MCF 10A (cell line): ENCODE measurements around the gene SLC25A26. TPM values are rescaled to one million over a fixed set of nuclear protein-coding genes. Genes with fewer than 3 reads are reported as not detected.
A peak's percentile ranks its signal among the peaks of the same experiment; 100 is the strongest.

Source experiments
- BruUV-seq: library from RNA; stranded (reverse); fragments of 400-500 nt; replicated peaks from 2 replicates; lab custom pipeline; 2021; lab: Mats Ljungman, UMichigan
- CTCF ChIA-PET: fragments of 300-600 bp; sonication (Branson Sonifier 250); formaldehyde crosslinking; extraction: SDS; loops from one replicate; lab custom pipeline; 2021; ENCODE audit warnings: antibody characterized with exemption, inconsistent platforms; lab: Yijun Ruan, JAX
- POLR2A ChIA-PET: fragments of 300-600, 350-650 bp; sonication (Branson Sonifier 250); formaldehyde crosslinking; extraction: SDS; loops from one replicate; lab custom pipeline; 2020; ENCODE audit warnings: antibody characterized with exemption, inconsistent platforms; lab: Yijun Ruan, JAX
- DNase-seq: peaks from one replicate; pipeline ENCODE4 v3.0.0-alpha.2; 2018; ENCODE audit not compliant: unreplicated experiment
- H3K27ac Mint-ChIP-seq: one replicate; pipeline ENCODE4 v1.8.0; 2022; ENCODE audit warnings: mild to moderate bottlenecking, low read depth, mixed read lengths; ENCODE audit not compliant: unreplicated experiment
- H3K27me3 Mint-ChIP-seq: one replicate; pipeline ENCODE4 v1.8.0; 2022; ENCODE audit warnings: mixed read lengths; ENCODE audit not compliant: insufficient read depth, unreplicated experiment
- H3K36me3 Mint-ChIP-seq: one replicate; pipeline ENCODE4 v1.8.0; 2022; ENCODE audit warnings: mild to moderate bottlenecking, moderate library complexity, mixed read lengths; ENCODE audit not compliant: insufficient read depth, unreplicated experiment
- H3K4me1 Mint-ChIP-seq: one replicate; pipeline ENCODE4 v1.8.0; 2022; ENCODE audit warnings: mixed read lengths; ENCODE audit not compliant: insufficient read depth, unreplicated experiment
- H3K4me3 Mint-ChIP-seq: one replicate; pipeline ENCODE4 v1.8.0; 2022; ENCODE audit warnings: mild to moderate bottlenecking, moderate library complexity, mixed read lengths; ENCODE audit not compliant: unreplicated experiment
- H3K9me3 Mint-ChIP-seq: one replicate; pipeline ENCODE4 v1.8.0; 2022; ENCODE audit warnings: mixed read lengths; ENCODE audit not compliant: unreplicated experiment
- CTCF ChIP-seq: fragments of 200-600 bp; IDR thresholded peaks from one replicate; pipeline ENCODE4 v1.8.0; 2022; ENCODE audit warnings: antibody characterized with exemption, mild to moderate bottlenecking; ENCODE audit not compliant: unreplicated experiment
- intact Hi-C: fragments of 100-400 bp; cut with micrococcal nuclease; formaldehyde crosslinking; loops from 2 replicates; pipeline ENCODE4 v1.14.1; 2022
- total RNA-seq: library from RNA; stranded (reverse); gene quantifications from 2 replicates; pipeline ENCODE4 v1.2.3, GENCODE V29; 2022

SLC25A26 gene
- total RNA-seq, 1 experiment from 2014 or later: 24.8 TPM

- no peak for TF ChIP-seq CTCF
- ChIA-PET CTCF (interaction anchor here (0.6 to 3.6 kb wide), 7 partner anchors 10 to 424 kb away, joined by 3 to 37 read pairs (median 4); partner anchors contain the start of gene LRIG1), POLR2A (no interaction called here)
- H3K27ac Mint-ChIP-seq: no peak overlapping the region
- no peak overlapping the region for H3K4me3 Mint-ChIP-seq
- peaks cover 6% of the 10 kb centered on the region for H3K4me1 Mint-ChIP-seq
- H3K27me3 Mint-ChIP-seq: no peaks in the 10 kb centered on the region
- BruUV-seq: no TSS peak
- H3K9me3 Mint-ChIP-seq: no peaks in the 10 kb centered on the region
- peak; percentile 25 for DNase-seq
- intact Hi-C loops: no loop called here
- H3K36me3 Mint-ChIP-seq: peaks cover 34% of the 10 kb centered on the region
Observed at GRCh38 chr3:66398228-66399025, 177.6 kb downstream of the SLC25A26 start.

GRCh38 chr3:66399529-66400232 lies 178.9 kb downstream of the SLC25A26 start:
- POLR2A ChIA-PET: no interaction called here
- TF ChIP-seq CTCF: no peak
- Mint-ChIP-seq H3K4me3 (no peak overlapping the region), H3K27me3 (no peaks in the 10 kb centered on the region), H3K27ac (no peak overlapping the region), H3K36me3 (peaks cover 22% of the 10 kb centered on the region), H3K4me1 (peaks cover 6% of the 10 kb centered on the region), H3K9me3 (no peaks in the 10 kb centered on the region)
- CTCF ChIA-PET: interaction anchor here (0.6 to 16.7 kb wide), 4 partner anchors 8 to 420 kb away, joined by 3 to 604 read pairs (median 20); no protein-coding TSS in a partner anchor
- intact Hi-C loops: loop anchor here (10.0 kb wide), 1 partner anchor 125 kb away; no protein-coding TSS in a partner anchor
- BruUV-seq: no TSS peak
- no peak for DNase-seq

GRCh38 chr3:66400411-66401156 lies 179.8 kb downstream of the SLC25A26 start:
- ChIA-PET CTCF (interaction anchor here (0.6 to 16.7 kb wide), 6 partner anchors 8 to 419 kb away, joined by 3 to 604 read pairs (median 4); no protein-coding TSS in a partner anchor), POLR2A (interaction anchor here (0.5 kb wide), 1 partner anchor 44 kb away, joined by 3 read pairs; no protein-coding TSS in a partner anchor)
- Mint-ChIP-seq H3K4me1 (peaks cover 6% of the 10 kb centered on the region), H3K27me3 (no peaks in the 10 kb centered on the region), H3K9me3 (no peaks in the 10 kb centered on the region), H3K4me3 (no peak overlapping the region), H3K36me3 (peaks cover 22% of the 10 kb centered on the region), H3K27ac (no peak overlapping the region)
- intact Hi-C loops: loop anchor here (10.0 kb wide), 1 partner anchor 126 kb away; no protein-coding TSS in a partner anchor
- TF ChIP-seq CTCF: no peak
- no TSS peak for BruUV-seq
- no peak for DNase-seq
